GM13977 (cell line): ENCODE measurements around the gene CAMK2G.
A peak's percentile ranks its signal among the peaks of the same experiment; 100 is the strongest.

Experiments
- DNase-seq: peaks from one replicate; pipeline ENCODE4 v3.0.0; 2012; ENCODE audit warnings: low spot score
- CTCF ChIP-seq: IDR thresholded peaks from 2 replicates; pipeline ENCODE4 v1.5.1; 2012; ENCODE audit warnings: mild to moderate bottlenecking, control low read depth; ENCODE audit not compliant: insufficient read depth; ENCODE audit errors: extremely low read depth, missing control alignments
- in situ Hi-C: fragments of 300-500 bp; cut with MboI; formaldehyde crosslinking; loops from one replicate; pipeline ENCODE4 v1.12.0; 2022; ENCODE audit warnings: low sequenced_read_pairs, low pct_unique_long_range_greater_than_20kb, mixed read lengths, inconsistent platforms; ENCODE audit not compliant: unreplicated experiment

Gene CAMK2G

GRCh38 chr10:73859428-73859783 is 14.9 kb downstream of the CAMK2G start:
- no peak for DNase-seq
- TF ChIP-seq CTCF, result no peak
- in situ Hi-C loops, result no loop called here

- in situ Hi-C loops, result no loop called here
- no peak for TF ChIP-seq CTCF
- DNase-seq, result no peak
These were observed 15.5 kb downstream of the CAMK2G start for GRCh38 chr10:73858750-73859427.

GRCh38 chr10:73858013-73858708 is 16.2 kb downstream of the CAMK2G start:
- TF ChIP-seq CTCF, result no peak
- DNase-seq, result no peak
- in situ Hi-C loops, result no loop called here

- in situ Hi-C loops, result no loop called here
- TF ChIP-seq CTCF, result no peak
- peak; percentile 73 for DNase-seq
These were observed 16.9 kb downstream of the CAMK2G start for GRCh38 chr10:73857446-73857845.

GRCh38 chr10:73856261-73856660 is 18.1 kb downstream of the CAMK2G start:
- in situ Hi-C loops, result no loop called here
- DNase-seq, result no peak
- TF ChIP-seq CTCF, result no peak

GRCh38 chr10:73855413-73855812 is 18.9 kb downstream of the CAMK2G start:
- DNase-seq, result no peak
- in situ Hi-C loops, result no loop called here

More at GRCh38 chr10:73855413-73855812, 18.9 kb downstream of the CAMK2G start:
- TF ChIP-seq CTCF, result no peak
